A549 (cell line): ENCODE results near the gene PDE4C.

Experiments
- BHLHE40 ChIP-seq: IDR thresholded peaks from 2 replicates; pipeline ENCODE4 v1.6.1; 2012; ENCODE audit warnings: low read depth, low read length, inconsistent platforms
- CTCF ChIP-seq: fragments of >200 bp; sonication (Bioruptor Twin); formaldehyde crosslinking; IDR thresholded peaks from 3 replicates; pipeline ENCODE4 v1.5.1; 2016
- E2F6 ChIP-seq: IDR thresholded peaks from 2 replicates; pipeline ENCODE4 v1.6.1; 2012; ENCODE audit warnings: low read depth, borderline replicate concordance
- EP300 ChIP-seq, 2 experiments: fragments of >200 bp; sonication (Bioruptor Twin); formaldehyde crosslinking; IDR thresholded peaks; 2 replicates in 1 of 2; 3 replicates in 1 of 2; pipeline ENCODE4 v1.6.1; 2016 to 2017
- FOSB ChIP-seq: fragments of 250-450 bp; sonication (Bioruptor Pico); IDR thresholded peaks from 2 replicates; pipeline ENCODE4 v1.5.0; 2020; ENCODE audit warnings: mild to moderate bottlenecking, moderate library complexity
- HMGXB4 ChIP-seq: fragments of 250-450 bp; sonication (Bioruptor Pico); IDR thresholded peaks from 2 replicates; pipeline ENCODE4 v1.5.0; 2021; ENCODE audit warnings: mild to moderate bottlenecking, moderate library complexity, borderline replicate concordance
- MAFK ChIP-seq: fragments of 450-650 bp; IDR thresholded peaks from 2 replicates; pipeline ENCODE4 v1.6.1; 2014; ENCODE audit not compliant: partially characterized antibody
- MAZ ChIP-seq: fragments of 150-350 bp; IDR thresholded peaks from 2 replicates; pipeline ENCODE4 v1.6.1; 2014; ENCODE audit warnings: antibody characterized with exemption, low read depth, low read length, borderline replicate concordance
- PBX3 ChIP-seq: IDR thresholded peaks from 2 replicates; pipeline ENCODE4 v1.6.1; 2012
- POLR2A ChIP-seq: IDR thresholded peaks from 2 replicates; pipeline ENCODE4 v1.6.1; 2012; ENCODE audit warnings: mild to moderate bottlenecking, low read length
- REST ChIP-seq: fragments of 200-600 bp; sonication (generic); IDR thresholded peaks from 2 replicates; pipeline ENCODE4 v1.6.1; 2016; ENCODE audit warnings: antibody characterized with exemption, mild to moderate bottlenecking, moderate library complexity

- TF ChIP-seq CTCF, result no peak
- TF ChIP-seq POLR2A, result no peak
- no peak for TF ChIP-seq BHLHE40
- TF ChIP-seq EP300 (IDR thresholded peaks at IDR 0.05), result no peak
- no peak for TF ChIP-seq MAZ
- no peak for TF ChIP-seq REST
- TF ChIP-seq E2F6, result no peak
- no peak for TF ChIP-seq MAFK
- TF ChIP-seq FOSB (CRISPR knock-in tag), result no peak
- TF ChIP-seq HMGXB4 (CRISPR knock-in tag), result no peak
- TF ChIP-seq PBX3, result no peak
Measured at GRCh38 chr19:18197941-18198340, 28.3 kb downstream of the PDE4C start.
